GM12878 (cell line): ENCODE results near the gene TTLL3. TPM values are rescaled to one million over a fixed set of nuclear protein-coding genes. Genes with fewer than 3 reads are reported as not detected.

Experiments used
- ATAC-seq: fragments of 200-7000 bp; cut with Tn5 transposase; 3 replicates; pipeline ENCODE4 v1.9.1; 2020; ENCODE audit warnings: mild to moderate bottlenecking, moderate library complexity
- BruUV-seq: library from RNA; stranded (reverse); fragments of 400-500 nt; replicated peaks from 2 replicates; lab custom pipeline; 2021; lab: Mats Ljungman, UMichigan
- CTCF ChIA-PET: fragments of 300-600 bp; sonication (Branson Sonifier 250); formaldehyde crosslinking; extraction: SDS; loops from one replicate; lab custom pipeline; 2021; ENCODE audit warnings: inconsistent platforms; lab: Yijun Ruan, JAX
- POLR2A ChIA-PET: fragments of 350-600 bp; formaldehyde crosslinking; extraction: SDS; loops from one replicate; lab custom pipeline; 2021; ENCODE audit warnings: inconsistent platforms; lab: Charles Lee
- RAD21 ChIA-PET: fragments of 300-600 bp; sonication (Branson Sonifier 250); formaldehyde crosslinking; loops from one replicate; lab custom pipeline; 2023; ENCODE audit warnings: antibody characterized with exemption; ENCODE audit not compliant: unreplicated experiment; lab: Charles Lee
- SMC1A ChIA-PET: fragments of 300-600 bp; sonication (Branson Sonifier 250); formaldehyde crosslinking; loops from one replicate; lab custom pipeline; 2023; ENCODE audit not compliant: unreplicated experiment, uncharacterized antibody; lab: Charles Lee
- DNase-seq: peaks from one replicate; pipeline ENCODE4 v3.0.0-alpha.2; 2011; ENCODE audit warnings: low read depth, low spot score
- FAIRE-seq: peaks from 3 replicates; lab custom pipeline; 2011; peaks lifted over from hg19 to GRCh38; lab: Jason Lieb, UNC
- H2AFZ ChIP-seq: 2 replicates; pipeline ENCODE4 v1.6.0; 2011; ENCODE audit warnings: low read depth, low read length, control low read depth; ENCODE audit not compliant: control insufficient read depth
- H3K27ac ChIP-seq: 2 replicates; pipeline ENCODE4 v1.5.1; 2011; ENCODE audit warnings: control low read depth; ENCODE audit not compliant: control insufficient read depth, insufficient read depth
- H3K27me3 ChIP-seq, 2 experiments: replicated peaks in 1 of 2; 2 replicates each; pipeline versions ENCODE4 v1.6.0 to v1.6.1; 2011; ENCODE audit warnings: low read length in 1 of 2; ENCODE audit not compliant: control insufficient read depth in 2 of 2, insufficient read depth in 2 of 2
- H3K36me3 ChIP-seq, 2 experiments: 2 replicates each; pipeline ENCODE4 v1.5.1; 2011; ENCODE audit warnings: low read length in 1 of 2; ENCODE audit not compliant: control insufficient read depth in 2 of 2, insufficient read depth in 2 of 2
- H3K4me1 ChIP-seq: 2 replicates; pipeline ENCODE4 v1.6.1; 2011; ENCODE audit warnings: mild to moderate bottlenecking, low read length, moderate library complexity, mixed read lengths; ENCODE audit not compliant: control insufficient read depth, insufficient read depth
- H3K4me2 ChIP-seq: 2 replicates; pipeline ENCODE4 v1.6.0; 2011; ENCODE audit warnings: control low read depth; ENCODE audit not compliant: control insufficient read depth, insufficient read depth
- H3K4me3 ChIP-seq: fragments of 200-600 bp; sonication (generic); 2 replicates; pipeline ENCODE4 v1.5.1; 2016
- H3K79me2 ChIP-seq: 2 replicates; pipeline ENCODE4 v1.6.0; 2011; ENCODE audit warnings: low read length; ENCODE audit not compliant: control insufficient read depth, insufficient read depth
- H3K9ac ChIP-seq: 2 replicates; pipeline ENCODE4 v1.8.0; 2011; ENCODE audit warnings: low read length, control low read depth, mixed read lengths; ENCODE audit not compliant: control insufficient read depth, insufficient read depth
- H3K9me3 ChIP-seq: replicated peaks from 3 replicates; pipeline ENCODE4 v1.5.1; 2011; ENCODE audit warnings: mild to moderate bottlenecking, low read length; ENCODE audit not compliant: control insufficient read depth, insufficient read depth
- H4K20me1 ChIP-seq: 2 replicates; pipeline ENCODE4 v1.6.0; 2011; ENCODE audit not compliant: control insufficient read depth, insufficient read depth
- ESRRA ChIP-seq: IDR thresholded peaks from 2 replicates; pipeline ENCODE4 v1.6.1; 2012; ENCODE audit warnings: mild to moderate bottlenecking, low read length, improper control_type of control experiment
- JUND ChIP-seq: IDR thresholded peaks from 2 replicates; pipeline ENCODE4 v1.6.1; 2012; ENCODE audit warnings: low read depth, mild to moderate bottlenecking, low read length, improper control_type of control experiment, moderate library complexity
- KAT2A ChIP-seq: conservative IDR thresholded peaks from 2 replicates; pipeline ENCODE4 v1.6.1; 2011; ENCODE audit warnings: low read depth, low read length; ENCODE audit not compliant: control insufficient read depth
- MEF2B ChIP-seq: fragments of 450-650 bp; IDR thresholded peaks from 2 replicates; pipeline ENCODE4 v1.6.1; 2018; ENCODE audit warnings: mild to moderate bottlenecking, moderate library complexity; ENCODE audit not compliant: partially characterized antibody, poor library complexity, severe bottlenecking
- MTA2 ChIP-seq: fragments of 450-650 bp; IDR thresholded peaks from 2 replicates; pipeline ENCODE4 v1.6.1; 2016; ENCODE audit warnings: low read depth, mild to moderate bottlenecking, moderate library complexity
- MYC ChIP-seq: IDR thresholded peaks from 2 replicates; pipeline ENCODE4 v1.6.1; 2011; ENCODE audit warnings: mild to moderate bottlenecking, low read length, moderate library complexity, inconsistent platforms; ENCODE audit not compliant: insufficient read depth, insufficient replicate concordance, insufficient read length, severe bottlenecking
- NR2C2 ChIP-seq: IDR thresholded peaks from 2 replicates; pipeline ENCODE4 v1.6.1; 2011; ENCODE audit warnings: borderline replicate concordance, low read depth; ENCODE audit not compliant: control insufficient read depth, insufficient read length
- NR2F1 ChIP-seq: fragments of 450-650 bp; conservative IDR thresholded peaks from 2 replicates; pipeline ENCODE4 v1.6.1; 2017; ENCODE audit warnings: mild to moderate bottlenecking
- RAD21 ChIP-seq: IDR thresholded peaks from 2 replicates; pipeline ENCODE4 v1.6.1; 2011; ENCODE audit warnings: mild to moderate bottlenecking, low read depth, low read length, moderate library complexity; ENCODE audit not compliant: insufficient read depth
- RELA ChIP-seq: fragments of 450-650 bp; IDR thresholded peaks from 2 replicates; pipeline ENCODE4 v1.8.0; 2014; ENCODE audit warnings: borderline replicate concordance; ENCODE audit not compliant: partially characterized antibody
- RUNX3 ChIP-seq: IDR thresholded peaks from 2 replicates; pipeline ENCODE4 v1.6.1; 2012; ENCODE audit warnings: low read length, inconsistent platforms
- SREBF1 ChIP-seq: IDR thresholded peaks from 2 replicates; pipeline ENCODE4 v1.6.1; 2012; ENCODE audit warnings: mild to moderate bottlenecking, low read length
- SUZ12 ChIP-seq: fragments of 200-600 bp; sonication (generic); IDR thresholded peaks from one replicate; pipeline ENCODE4 v1.6.1; 2018; ENCODE audit warnings: antibody characterized with exemption, mild to moderate bottlenecking; ENCODE audit not compliant: unreplicated experiment
- TBL1XR1 ChIP-seq: IDR thresholded peaks from 2 replicates; pipeline ENCODE4 v1.6.1; 2012; ENCODE audit warnings: low read depth, low read length, improper control_type of control experiment
- WGBS: methylation state at CpG from one replicate; pipeline ENCODE4 v1.1.6; 2016; ENCODE audit warnings: low lambda C conversion rate; ENCODE audit not compliant: insufficient replicate concordance, insufficient coverage; ENCODE audit errors: missing lambda C conversion rate; 5-methylcytosine and 5-hydroxymethylcytosine counted together
- in situ Hi-C: fragments of 300-500 bp; cut with MboI; formaldehyde crosslinking; loops from 9 replicates; pipeline ENCODE4 v1.14.3; 2018; ENCODE audit warnings: mixed read lengths
- intact Hi-C: fragments of 100-400 bp; cut with micrococcal nuclease; formaldehyde crosslinking; loops from one replicate; pipeline ENCODE4 v1.14.2; 2022; ENCODE audit not compliant: unreplicated experiment
- polyA plus RNA-seq, 11 experiments: library from polyadenylated mRNA; depleted of rRNA in 4 of 11; unstranded in 6 of 11; stranded (reverse) in 5 of 11; fragments of >200 nt; fragmentation: Nextera tagmentation in 4 of 11; fragmentation: Illumina TruSeq in 1 of 11; extraction: Ambion mirVana in 4 of 11; extraction: Trizol in 1 of 11; gene quantifications; 1 replicate in 1 of 11; 2 replicates in 10 of 11; pipeline versions ENCODE4 v1.2.1 to v1.2.3, GENCODE V29; 2011 to 2016; ENCODE audit warnings: inconsistent platforms in 2 of 11, missing spikeins in 2 of 11, low read depth in 1 of 11
- total RNA-seq, 4 experiments: library from RNA; depleted of rRNA in 3 of 4; stranded (reverse); fragments of >200 nt in 3 of 4; fragmentation: Illumina TruSeq in 1 of 4; extraction: Trizol in 1 of 4; gene quantifications; 2 replicates each; pipeline versions ENCODE4 v1.2.1 to v1.2.3, GENCODE V29; 2013 to 2021

TTLL3 gene
- total and polyA plus RNA-seq, 10 of the 15 experiments (the other 5 are each of a cell fraction or from before 2014, with no cell fraction given), result 4.2 to 51.3 (median 18.9) TPM

- Histone ChIP-seq H3K27me3 (no peaks in the 10 kb centered on the region), H3K36me3 (peaks cover 5 to 6% of the 10 kb centered on the region in 2 experiments; a peak in 2 of 4 replicates), H3K9ac (no peak overlapping the region), H3K4me2 (no peak overlapping the region), H3K79me2 (no peaks in the 10 kb centered on the region), H3K27ac (no peak overlapping the region), H4K20me1 (no peaks in the 10 kb centered on the region), H3K9me3 (no peaks in the 10 kb centered on the region), H2AFZ (no peak overlapping the region), H3K4me1 (no peaks in the 10 kb centered on the region), H3K4me3 (no peak overlapping the region)
- FAIRE-seq (no peak), ATAC-seq (no peak), DNase-seq (no peak)
- in situ Hi-C loops (no loop called here), intact Hi-C loops (no loop called here)
- ChIA-PET POLR2A (interaction anchor here (1.0 kb wide), 1 partner anchor 15 kb away, joined by 3 read pairs; no protein-coding TSS in a partner anchor), CTCF (interaction anchor here (0.5 to 1.0 kb wide), 2 partner anchors 104 to 325 kb away, joined by 3 read pairs; no protein-coding TSS in a partner anchor), SMC1A (interaction anchor here (0.5 to 1.2 kb wide), 2 partner anchors 13 to 319 kb away, joined by 3 read pairs; no protein-coding TSS in a partner anchor), RAD21 (no interaction called here)
- no peak for TF ChIP-seq TBL1XR1
- TF ChIP-seq SUZ12, result no peak
- TF ChIP-seq MEF2B, result no peak
- TF ChIP-seq MTA2, result no peak
- no peak for TF ChIP-seq RAD21
- no peak for TF ChIP-seq NR2F1
- TF ChIP-seq NR2C2, result no peak
- TF ChIP-seq MYC, result no peak
- no peak for TF ChIP-seq KAT2A
- no peak for TF ChIP-seq RELA
- no peak for TF ChIP-seq JUND
- no peak for TF ChIP-seq RUNX3
- TF ChIP-seq ESRRA, result no peak
- TF ChIP-seq SREBF1, result no peak
- no TSS peak for BruUV-seq
- 97% methylated on average over 17 of the region's 17 CpGs for WGBS
Observed at GRCh38 chr3:9828801-9829755, 19.0 kb downstream of the TTLL3 start.
